HUES6 (cell line): ENCODE measurements around the gene STAT1.
A peak's percentile ranks its signal among the peaks of the same experiment; 100 is the strongest.

Source experiments
- H3K27ac ChIP-seq: 2 replicates; pipeline ENCODE4 v1.7.0; 2013; ENCODE audit warnings: low read depth, mild to moderate bottlenecking, low read length, inconsistent platforms
- H3K27me3 ChIP-seq: 2 replicates; pipeline ENCODE4 v1.6.1; 2013; ENCODE audit warnings: low read length; ENCODE audit not compliant: control insufficient read depth, insufficient read depth
- H3K36me3 ChIP-seq: 2 replicates; pipeline ENCODE4 v1.6.1; 2013; ENCODE audit warnings: low read length; ENCODE audit not compliant: control insufficient read depth, insufficient read depth
- H3K4me1 ChIP-seq: 2 replicates; pipeline ENCODE4 v1.6.1; 2013; ENCODE audit warnings: low read length; ENCODE audit not compliant: control insufficient read depth, insufficient read depth
- H3K4me3 ChIP-seq: 2 replicates; pipeline ENCODE4 v1.5.1; 2013; ENCODE audit warnings: low read depth, low read length
- H3K9ac ChIP-seq: one replicate; pipeline ENCODE4 v1.6.1; 2013; ENCODE audit warnings: mild to moderate bottlenecking, low read length
- H3K9me3 ChIP-seq: 2 replicates; pipeline ENCODE4 v1.6.1; 2013; ENCODE audit warnings: low read depth, low read length; ENCODE audit not compliant: control insufficient read depth, insufficient read depth

The STAT1 gene

GRCh38 chr2:191013932-191014652 is at the start of gene STAT1:
STAT1 (minus strand) TSS chr2:191014171; CDS start chr2:191010003, 4,168 bp downstream.
- H3K27ac ChIP-seq = no peak within 1 kb of the TSS

GRCh38 chr2:191063584-191063983 is 49.6 kb upstream of the STAT1 start:
- H3K4me3 ChIP-seq = no peak overlapping the region
- no peak overlapping the region for H3K9ac ChIP-seq
- no peak overlapping the region for H3K27ac ChIP-seq
- no peaks in the 10 kb centered on the region for H3K27me3 ChIP-seq
- no peaks in the 10 kb centered on the region for H3K36me3 ChIP-seq
- H3K4me1 ChIP-seq = 0 out of 2 replicates have a peak, but pooled peaks cover 8% of the 10 kb centered on the region
- H3K9me3 ChIP-seq = no peaks in the 10 kb centered on the region

More at GRCh38 chr2:191013932-191014652, at the start of gene STAT1:
- Histone ChIP-seq H3K4me3 (peak within 1 kb of the TSS; percentile 88), H3K9ac (peak within 1 kb of the TSS; percentile 74), H3K27me3 (peaks cover 34% of the 10 kb centered on the region), H3K4me1 (peaks cover 5% of the 10 kb centered on the region; the same call in 1 of the 2 replicates), H3K9me3 (no peaks in the 10 kb centered on the region), H3K36me3 (peaks cover 19% of the 10 kb centered on the region)

GRCh38 chr2:191061381-191061980 is 47.5 kb upstream of the STAT1 start:
- Histone ChIP-seq H3K27ac (no peak overlapping the region), H3K27me3 (no peaks in the 10 kb centered on the region), H3K9me3 (no peaks in the 10 kb centered on the region), H3K36me3 (no peaks in the 10 kb centered on the region), H3K9ac (no peak overlapping the region), H3K4me1 (0 out of 2 replicates have a peak, but pooled peaks cover 3% of the 10 kb centered on the region), H3K4me3 (no peak overlapping the region)

- H3K27me3 ChIP-seq = no peaks in the 10 kb centered on the region
- no peaks in the 10 kb centered on the region for H3K9me3 ChIP-seq
- H3K4me3 ChIP-seq = no peak overlapping the region
- H3K36me3 ChIP-seq = no peaks in the 10 kb centered on the region
- no peak overlapping the region for H3K9ac ChIP-seq
- no peak overlapping the region for H3K27ac ChIP-seq
- H3K4me1 ChIP-seq = no peaks in the 10 kb centered on the region
Measured at GRCh38 chr2:191059308-191059707, 45.3 kb upstream of the STAT1 start.

GRCh38 chr2:191056228-191056627 is 42.3 kb upstream of the STAT1 start:
- Histone ChIP-seq H3K36me3 (no peaks in the 10 kb centered on the region), H3K4me1 (no peaks in the 10 kb centered on the region), H3K4me3 (no peak overlapping the region), H3K9me3 (no peaks in the 10 kb centered on the region), H3K27me3 (no peaks in the 10 kb centered on the region), H3K27ac (no peak overlapping the region), H3K9ac (no peak overlapping the region)

GRCh38 chr2:191053256-191053655 is 39.3 kb upstream of the STAT1 start:
- Histone ChIP-seq H3K36me3 (no peaks in the 10 kb centered on the region), H3K4me3 (no peak overlapping the region), H3K27ac (no peak overlapping the region), H3K9ac (no peak overlapping the region), H3K27me3 (no peaks in the 10 kb centered on the region), H3K9me3 (no peaks in the 10 kb centered on the region), H3K4me1 (peaks cover 10% of the 10 kb centered on the region; the same call in 1 of the 2 replicates)

- Histone ChIP-seq H3K36me3 (no peaks in the 10 kb centered on the region), H3K4me3 (no peak overlapping the region), H3K4me1 (peaks cover 10% of the 10 kb centered on the region; the same call in 1 of the 2 replicates), H3K27me3 (no peaks in the 10 kb centered on the region), H3K9ac (no peak overlapping the region), H3K9me3 (no peaks in the 10 kb centered on the region), H3K27ac (no peak overlapping the region)
Measured at GRCh38 chr2:191051825-191052778, 38.1 kb upstream of the STAT1 start.

- H3K36me3 ChIP-seq = no peaks in the 10 kb centered on the region
- no peaks in the 10 kb centered on the region for H3K27me3 ChIP-seq
- H3K27ac ChIP-seq = no peak overlapping the region
- no peak overlapping the region for H3K4me3 ChIP-seq
- H3K9ac ChIP-seq = no peak overlapping the region
- H3K4me1 ChIP-seq = peaks cover 10% of the 10 kb centered on the region; the same call in 1 of the 2 replicates
- no peaks in the 10 kb centered on the region for H3K9me3 ChIP-seq
Measured at GRCh38 chr2:191051177-191051576, 37.2 kb upstream of the STAT1 start.

- Histone ChIP-seq H3K27me3 (no peaks in the 10 kb centered on the region), H3K4me1 (peaks cover 10% of the 10 kb centered on the region), H3K27ac (no peak overlapping the region)
Measured at GRCh38 chr2:191050640-191050987, 36.6 kb upstream of the STAT1 start.

GRCh38 chr2:191049728-191050639 is 36.0 kb upstream of the STAT1 start:
- H3K36me3 ChIP-seq = no peaks in the 10 kb centered on the region
- peaks cover 12% of the 10 kb centered on the region for H3K4me1 ChIP-seq
- H3K27me3 ChIP-seq = no peaks in the 10 kb centered on the region
- H3K27ac ChIP-seq = no peak overlapping the region
- no peak overlapping the region for H3K9ac ChIP-seq
- H3K4me3 ChIP-seq = no peak overlapping the region
- no peaks in the 10 kb centered on the region for H3K9me3 ChIP-seq

More at GRCh38 chr2:191050640-191050987, 36.6 kb upstream of the STAT1 start:
- Histone ChIP-seq H3K9me3 (no peaks in the 10 kb centered on the region), H3K9ac (no peak overlapping the region), H3K4me3 (no peak overlapping the region), H3K36me3 (no peaks in the 10 kb centered on the region)
